Heart left ventricle (tissue), 16 donors: Measurements from ENCODE around the gene ASL. TPM values are rescaled to one million over a fixed set of nuclear protein-coding genes. Genes with fewer than 3 reads are reported as not detected.

ENCODE experiments used
- ATAC-seq, 4 donors: fragments of 200-7000 bp; cut with Tn5 transposase; one replicate each; pipeline ENCODE4 v1.9.1; 2020 to 2022; ENCODE audit warnings: moderate library complexity in 4 of 4, mild to moderate bottlenecking in 3 of 4, moderate number of reproducible peaks in 1 of 4
- DNase-seq, 5 donors: peaks; one replicate each; pipeline ENCODE4 v3.0.0-alpha.2; 2020
- H3K27ac ChIP-seq, 12 donors: fragments of 200-600 bp; sonication (generic) in 4 of 12; one replicate each; pipeline versions ENCODE4 v1.5.0 to v1.8.0; 2016 to 2022; ENCODE audit warnings: mild to moderate bottlenecking in 2 of 12
- H3K27me3 ChIP-seq, 9 donors: fragments of 200-600 bp; sonication (generic) in 2 of 9; one replicate each; pipeline versions ENCODE4 v1.5.1 to v1.8.0; 2016 to 2022; ENCODE audit warnings: mild to moderate bottlenecking in 3 of 9
- H3K36me3 ChIP-seq, 9 donors: fragments of 200-600 bp; sonication (generic) in 2 of 9; one replicate each; pipeline versions ENCODE4 v1.5.0 to v1.8.0; 2018 to 2022; ENCODE audit warnings: mild to moderate bottlenecking in 2 of 9
- H3K4me1 ChIP-seq, 12 donors: fragments of 200-600 bp; sonication (generic) in 4 of 12; one replicate each; pipeline versions ENCODE4 v1.5.0 to v1.8.0; 2016 to 2022; ENCODE audit warnings: mild to moderate bottlenecking in 3 of 12
- H3K4me3 ChIP-seq, 12 donors: fragments of 200-600 bp; sonication (generic) in 4 of 12; one replicate each; pipeline versions ENCODE4 v1.5.0 to v1.8.0; 2017 to 2022; ENCODE audit warnings: mild to moderate bottlenecking in 9 of 12, moderate library complexity in 4 of 12
- H3K9me3 ChIP-seq, 12 donors: fragments of 200-600 bp; sonication (generic) in 4 of 12; one replicate each; pipeline versions ENCODE4 v1.5.0 to v1.8.0; 2016 to 2022; ENCODE audit warnings: mild to moderate bottlenecking in 1 of 12
- POLR2A ChIP-seq, 2 donors: fragments of 450-650 bp; IDR thresholded peaks; one replicate each; pipeline ENCODE4 v1.6.1; 2017; ENCODE audit warnings: antibody characterized with exemption in 2 of 2, mild to moderate bottlenecking in 2 of 2, moderate library complexity in 2 of 2
- WGBS, 4 donors: extraction: QIAGEN DNeasy Blood & Tissue Kit in 2 of 4; methylation state at CpG; one replicate each; pipeline versions ENCODE4 v1.1.5 to v1.1.7; 2013 to 2018; 5-methylcytosine and 5-hydroxymethylcytosine counted together
- intact Hi-C, 10 donors: fragments of 100-400 bp; cut with DNase I; formaldehyde crosslinking; loops; one replicate each; pipeline versions ENCODE4 v1.11.1 to v1.14.2; 2022
- polyA plus RNA-seq, 2 donors: library from polyadenylated mRNA; stranded (reverse); fragments of 200-250 nt; gene quantifications; one replicate each; pipeline ENCODE4 v1.2.3, GENCODE V29; 2013
- total RNA-seq, 9 donors: library from RNA; depleted of rRNA in 2 of 9; stranded (reverse); fragments of >200 nt in 2 of 9; fragmentation: NEBNext Ultra II Directional in 3 of 9; extraction: Animal tissue kit (Norgen Biotek cat#: 25700) in 3 of 9; gene quantifications; one replicate each; pipeline versions ENCODE4 v1.1.0 to v1.2.4, GENCODE V29; 2016 to 2023
- TF ChIP-seq, protein P1 (sequence below), 12 donors: fragments of 200-600 bp; sonication (generic) in 4 of 12; IDR thresholded peaks; one replicate each; pipeline versions ENCODE4 v1.5.0 to v1.8.0; 2018 to 2022; ENCODE audit warnings: antibody characterized with exemption in 12 of 12, mild to moderate bottlenecking in 5 of 12
- donor health status: ischemic (EF 13 %, LVEDD 7.1; RV severe dilation, severe dysfunction).
- donor health status: healthy with polysubstance abuse.
- donor health status: DM: no; HTN: yes; CAD: no.
- donor health status: DM: no; HTN: no; CAD: no.
- donor health status: ischemic (EF 25% LVEDD 6.9; RV normal size, moderate dysfunction).
- donor health status: ischemic (EF 25% LVEDD 5.7; RV mildly dilated, moderate dysfunction).
- donor health status: healthy.
- donor health status: DM: yes; HTN: yes; CAD: no.
- donor health status: ischemic (EF 35%, LVEDD 5.7; RV mildly dilated, moderate dysfunction).
- donor health status: nonischemic (EF 11% LVEDD 7.7; RV severe dilation, severe dysfunction).
- donor health status: DM: yes; HTN: yes; CAD: no.
- donor health status: PGD.
- donor health status: ischemic (EF 29% LVEDD 5.4; RV normal size, mild dysfunction).
- donor health status: nonischemic (EF 23%, LVEDD 6.1; RV moderate dilation, normal function).

ASL gene
- total and polyA plus RNA-seq, 11 donors = 8.1 to 23.3 (median 13.2) TPM

DNA sequence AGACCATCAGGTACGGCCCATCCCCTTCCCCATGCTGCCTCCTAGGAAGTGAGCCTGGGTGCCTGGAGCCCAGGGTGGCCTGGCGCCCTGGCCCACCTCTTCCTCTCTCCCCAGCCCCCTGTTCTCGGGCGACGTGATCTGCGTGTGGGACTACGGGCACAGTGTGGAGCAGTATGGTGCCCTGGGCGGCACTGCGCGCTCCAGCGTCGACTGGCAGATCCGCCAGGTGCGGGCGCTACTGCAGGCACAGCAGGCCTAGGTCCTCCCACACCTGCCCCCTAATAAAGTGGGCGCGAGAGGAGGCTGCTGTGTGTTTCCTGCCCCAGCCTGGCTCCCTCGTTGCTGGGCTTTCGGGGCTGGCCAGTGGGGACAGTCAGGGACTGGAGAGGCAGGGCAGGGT, 17.0 kb downstream of the ASL start:
- 96 to 99% (median 97%) methylated on average over 13 to 19 of the region's 19 CpGs for WGBS, 4 donors
- H3K27me3 ChIP-seq = no peaks in the 10 kb centered on the region
- H3K9me3 ChIP-seq = no peaks in the 10 kb centered on the region
- H3K4me3 ChIP-seq = no peak overlapping the region
- DNase-seq (no peak), ATAC-seq (no peak)
- no peak overlapping the region for H3K27ac ChIP-seq
- intact Hi-C loops = no loop called here
- TF ChIP-seq, protein P1, sequence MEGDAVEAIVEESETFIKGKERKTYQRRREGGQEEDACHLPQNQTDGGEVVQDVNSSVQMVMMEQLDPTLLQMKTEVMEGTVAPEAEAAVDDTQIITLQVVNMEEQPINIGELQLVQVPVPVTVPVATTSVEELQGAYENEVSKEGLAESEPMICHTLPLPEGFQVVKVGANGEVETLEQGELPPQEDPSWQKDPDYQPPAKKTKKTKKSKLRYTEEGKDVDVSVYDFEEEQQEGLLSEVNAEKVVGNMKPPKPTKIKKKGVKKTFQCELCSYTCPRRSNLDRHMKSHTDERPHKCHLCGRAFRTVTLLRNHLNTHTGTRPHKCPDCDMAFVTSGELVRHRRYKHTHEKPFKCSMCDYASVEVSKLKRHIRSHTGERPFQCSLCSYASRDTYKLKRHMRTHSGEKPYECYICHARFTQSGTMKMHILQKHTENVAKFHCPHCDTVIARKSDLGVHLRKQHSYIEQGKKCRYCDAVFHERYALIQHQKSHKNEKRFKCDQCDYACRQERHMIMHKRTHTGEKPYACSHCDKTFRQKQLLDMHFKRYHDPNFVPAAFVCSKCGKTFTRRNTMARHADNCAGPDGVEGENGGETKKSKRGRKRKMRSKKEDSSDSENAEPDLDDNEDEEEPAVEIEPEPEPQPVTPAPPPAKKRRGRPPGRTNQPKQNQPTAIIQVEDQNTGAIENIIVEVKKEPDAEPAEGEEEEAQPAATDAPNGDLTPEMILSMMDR (IDR thresholded peaks at IDR 0.05) = no peak
- no peaks in the 10 kb centered on the region for H3K4me1 ChIP-seq
- peaks cover 0 to 21% (median 0%) of the 10 kb centered on the region in 9 donors for H3K36me3 ChIP-seq

DNA sequence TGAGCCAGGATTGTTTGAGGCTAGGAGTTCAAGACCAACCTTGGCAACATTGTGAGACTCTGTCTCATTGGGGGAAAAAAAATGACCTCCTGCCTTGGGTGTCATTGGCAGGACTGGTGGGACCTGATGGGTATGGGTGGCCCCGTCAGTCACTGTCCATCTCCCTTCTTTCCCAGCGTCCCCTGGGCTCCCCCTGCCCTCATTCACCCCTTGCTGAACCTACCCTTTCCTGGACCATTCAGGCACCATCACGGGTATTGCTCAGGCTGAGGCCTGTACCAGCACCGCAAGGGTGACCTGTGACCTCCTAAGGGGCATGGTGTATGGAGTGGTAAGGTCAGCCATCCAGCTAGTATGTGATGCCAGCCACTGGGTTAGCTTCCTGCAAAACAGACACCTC, 19.4 kb downstream of the ASL start:
- DNase-seq (no peak), ATAC-seq (no peak)
- Histone ChIP-seq H3K9me3 (no peaks in the 10 kb centered on the region), H3K36me3 (peaks cover 0 to 14% (median 0%) of the 10 kb centered on the region in 9 donors), H3K27me3 (no peaks in the 10 kb centered on the region), H3K4me1 (peaks cover 0 to 6% (median 0%) of the 10 kb centered on the region in 12 donors), H3K4me3 (no peak overlapping the region), H3K27ac (no peak overlapping the region)
- intact Hi-C loops = no loop called here
- no peak for TF ChIP-seq POLR2A (IDR thresholded peaks at IDR 0.05)
- TF ChIP-seq, protein P1 (IDR thresholded peaks at IDR 0.05) = no peak
- WGBS, 4 donors = 90 to 98% (median 95%) methylated on average over 3 to 4 of the region's 4 CpGs

DNA sequence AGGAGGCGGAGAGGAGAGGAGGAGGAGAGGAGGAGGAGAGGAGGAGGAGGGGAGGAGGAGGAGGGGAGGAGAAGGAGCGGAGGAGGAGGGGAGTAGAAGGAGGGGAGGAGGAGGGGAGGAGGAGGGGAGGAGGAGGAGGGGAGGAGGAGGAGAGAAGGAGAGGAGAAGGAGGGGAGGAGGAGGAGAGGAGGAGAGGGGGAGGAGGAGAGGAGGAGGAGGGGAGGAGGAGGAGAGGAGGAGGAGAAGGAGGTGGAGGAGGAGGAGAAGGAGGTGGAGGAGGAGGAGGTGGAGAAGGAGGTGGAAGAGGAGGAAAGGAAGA, 23.6 kb downstream of the ASL start:
- Histone ChIP-seq H3K27me3 (no peaks in the 10 kb centered on the region), H3K36me3 (no peaks in the 10 kb centered on the region), H3K4me3 (no peak overlapping the region), H3K27ac (peak overlapping the region in 1 of 12 donors; percentile 71), H3K4me1 (peaks cover 0 to 11% (median 0%) of the 10 kb centered on the region in 12 donors), H3K9me3 (no peaks in the 10 kb centered on the region)
- DNase-seq = no peak
- intact Hi-C loops = no loop called here
- ATAC-seq = peak in 1 of 4 donors; percentile 4
- WGBS, 4 donors = 62 to 86% methylated on average over 1 to 2 of the region's 2 CpGs; no CpG with 5 or more reads in 2 of the 4 donors
- TF ChIP-seq, protein P1 (IDR thresholded peaks at IDR 0.05) = no peak
- TF ChIP-seq POLR2A (IDR thresholded peaks at IDR 0.05) = no peak

DNA sequence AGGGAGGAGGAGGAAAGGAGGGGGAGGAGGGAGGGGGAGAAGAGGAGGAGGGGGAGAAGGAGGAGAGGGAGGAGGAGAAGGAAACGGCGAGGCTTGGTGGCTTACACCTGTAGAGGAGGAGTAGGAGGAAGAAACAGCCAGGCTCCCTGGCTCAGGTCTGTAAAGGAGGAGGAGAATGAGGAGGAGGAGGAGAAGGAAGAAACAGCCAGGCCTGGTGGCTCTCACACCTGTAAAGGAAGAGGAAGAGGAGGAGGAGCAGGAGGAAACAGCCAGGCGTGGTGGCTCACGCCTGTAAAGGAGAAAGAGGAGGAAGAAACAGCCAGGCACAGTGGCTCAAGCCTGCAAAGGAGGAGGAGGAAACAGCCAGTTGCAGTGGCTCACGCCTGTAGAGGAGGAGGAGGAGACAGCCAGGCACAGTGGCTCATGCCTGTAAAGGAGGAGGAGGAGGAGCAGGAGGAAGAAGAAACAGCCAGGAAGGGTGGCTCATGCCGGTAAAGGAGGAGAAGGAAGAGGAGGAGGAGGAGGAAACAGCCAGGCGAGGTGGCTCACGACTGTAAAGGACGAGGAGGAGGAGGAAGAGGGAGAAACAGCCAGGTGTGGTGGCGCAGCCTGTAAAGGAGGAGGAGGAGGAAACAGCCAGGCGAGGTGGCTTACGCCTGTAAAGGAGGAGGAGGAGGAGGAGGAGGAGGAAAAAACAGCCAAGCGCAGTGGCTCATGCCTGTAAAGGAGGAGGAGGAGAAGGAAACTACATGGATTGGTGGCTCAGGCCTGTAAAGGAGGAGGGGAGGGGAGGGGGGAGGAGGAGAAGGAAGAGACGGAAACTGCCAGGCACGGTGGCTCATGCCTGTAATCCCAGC, 24.2 kb downstream of the ASL start:
- Histone ChIP-seq H3K4me1 (peaks cover 0 to 11% (median 0%) of the 10 kb centered on the region in 12 donors), H3K27me3 (no peaks in the 10 kb centered on the region), H3K4me3 (peak overlapping the region in 10 of 12 donors; percentile 11 to 58 (median 47)), H3K9me3 (no peaks in the 10 kb centered on the region), H3K27ac (peak overlapping the region in 11 of 12 donors; percentile 8 to 82 (median 64)), H3K36me3 (no peaks in the 10 kb centered on the region)
- TF ChIP-seq, protein P1 (IDR thresholded peaks at IDR 0.05) = no peak
- TF ChIP-seq POLR2A (IDR thresholded peaks at IDR 0.05) = no peak
- DNase-seq = peak in 4 of 5 donors; percentile 58 to 69 (median 66)
- 9 to 15% (median 12%) methylated on average over 15 of the region's 15 CpGs for WGBS, 4 donors
- intact Hi-C loops = no loop called here
- peak; percentile 84 to 96 (median 92) for ATAC-seq
